ENCODE data around the gene OR10H3.
"Not testable (repeated sequence)": the region's sequence is repeated elsewhere in the genome, so short reads cannot be mapped to it uniquely, and the experiment has no call there.

Gene OR10H3

DNA sequence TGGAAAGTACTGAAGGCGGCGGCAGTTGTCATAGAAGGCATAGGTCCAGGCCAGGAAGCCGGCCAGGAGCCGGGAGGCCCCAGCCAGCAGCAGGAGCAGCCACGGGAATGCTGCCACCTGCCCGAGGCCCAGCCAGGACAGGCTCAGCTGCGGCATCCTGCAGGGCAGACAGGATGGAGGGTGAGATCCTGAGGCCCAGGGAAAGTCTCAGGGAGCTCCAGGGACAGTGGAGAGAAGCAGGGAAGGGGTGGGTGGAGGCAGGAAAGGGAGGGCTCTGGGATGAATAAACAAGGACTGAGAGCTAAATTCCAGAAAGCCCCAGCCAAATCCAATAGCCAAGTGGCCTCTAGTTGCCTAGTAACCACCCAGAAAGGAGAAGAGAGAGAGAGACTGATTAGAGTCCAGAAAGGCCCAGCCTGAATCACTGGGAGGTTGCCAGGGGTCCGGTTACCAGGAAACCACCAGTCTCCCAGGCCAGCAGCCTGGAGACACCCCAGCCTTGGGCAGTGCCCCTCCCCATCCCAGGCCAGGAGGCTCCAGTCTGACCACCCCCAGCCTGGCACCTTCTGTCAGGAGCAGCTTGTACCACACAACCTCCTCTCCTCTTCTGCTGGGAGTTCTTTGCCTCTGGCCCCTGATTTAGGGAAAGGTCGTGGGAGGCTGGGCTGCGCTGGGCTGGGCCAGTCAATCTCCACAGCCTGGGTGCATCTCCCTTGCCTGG is 42.1 kb downstream of the OR10H3 start:
- DNase-seq: no peak

DNA sequence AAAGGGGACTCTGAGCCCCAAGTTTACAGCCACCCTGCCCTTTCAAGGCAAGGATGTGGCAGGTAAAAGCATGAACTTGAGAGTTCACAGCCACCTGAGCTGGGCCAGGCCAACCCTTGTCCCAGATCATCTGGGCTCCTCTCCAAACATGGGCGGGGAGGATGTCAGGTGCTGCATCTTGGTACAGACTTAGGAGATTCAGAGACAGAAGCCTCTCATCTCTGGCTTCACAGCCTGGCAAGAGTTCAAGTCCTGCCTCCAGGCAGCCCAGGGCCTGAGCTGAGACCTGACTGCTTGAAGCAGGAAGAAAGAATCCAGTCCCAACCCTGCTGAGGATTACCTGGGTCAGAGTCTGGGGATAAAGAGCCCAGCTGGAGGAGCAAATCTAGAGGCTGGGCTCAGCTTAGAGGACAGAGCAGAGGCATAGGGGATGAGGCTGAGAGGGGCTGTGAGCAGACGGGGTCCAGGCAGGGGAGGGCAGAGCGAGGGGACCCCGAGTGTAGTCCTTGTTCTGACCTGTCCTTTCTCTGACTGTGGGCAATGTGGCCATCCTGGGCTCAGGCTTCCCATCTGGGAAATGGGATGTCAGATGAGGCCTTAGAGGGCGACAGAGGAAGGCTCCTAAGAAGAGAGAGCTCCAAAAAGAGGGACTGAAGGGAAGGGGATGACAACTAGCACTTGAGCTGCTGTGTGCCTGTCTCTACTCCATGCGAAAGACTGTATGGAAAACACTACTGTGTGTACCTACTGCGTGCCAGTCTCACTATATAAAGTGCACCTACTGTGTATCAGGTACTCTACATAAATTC is 43.0 kb downstream of the OR10H3 start:
- DNase-seq: no peak

DNA sequence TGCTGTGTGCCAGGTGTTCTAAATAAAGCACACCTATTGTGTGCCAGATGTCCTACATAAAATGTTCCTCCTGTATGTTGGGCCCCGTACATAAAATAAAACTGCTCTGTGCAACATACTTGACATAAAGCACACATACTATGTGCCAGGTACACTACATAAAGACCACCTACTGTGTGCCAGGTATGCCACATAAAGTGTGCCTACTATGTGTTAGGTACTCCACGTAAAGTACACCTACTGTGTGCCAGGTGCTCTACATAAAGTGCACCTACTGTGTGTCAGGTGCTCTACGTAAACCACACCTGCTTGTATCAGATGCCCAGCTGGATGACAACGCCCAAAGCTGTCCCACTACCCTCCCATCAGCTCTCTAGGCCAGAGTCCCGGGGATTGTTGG is 43.9 kb downstream of the OR10H3 start:
- no peak for DNase-seq

DNA sequence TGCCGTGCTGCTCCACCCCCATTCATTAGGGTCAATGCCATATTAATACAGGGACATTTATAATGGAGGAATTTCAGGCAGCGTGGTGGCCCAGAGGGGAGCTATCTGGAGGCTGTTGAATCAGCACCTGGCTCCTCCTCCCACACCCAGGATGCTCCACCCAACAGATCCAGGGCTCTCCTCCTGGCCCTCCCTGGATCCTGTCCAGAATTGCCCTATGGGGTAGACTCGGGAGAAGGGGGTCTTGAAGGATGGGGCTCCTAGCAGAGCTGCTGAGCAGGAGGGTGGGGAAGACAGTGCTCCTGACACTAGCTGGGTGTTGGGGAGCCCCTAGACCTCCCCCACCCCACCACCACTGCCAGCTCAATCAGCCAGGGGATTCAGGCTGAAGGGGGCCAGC is 44.4 kb downstream of the OR10H3 start:
- DNase-seq: no peak

DNA sequence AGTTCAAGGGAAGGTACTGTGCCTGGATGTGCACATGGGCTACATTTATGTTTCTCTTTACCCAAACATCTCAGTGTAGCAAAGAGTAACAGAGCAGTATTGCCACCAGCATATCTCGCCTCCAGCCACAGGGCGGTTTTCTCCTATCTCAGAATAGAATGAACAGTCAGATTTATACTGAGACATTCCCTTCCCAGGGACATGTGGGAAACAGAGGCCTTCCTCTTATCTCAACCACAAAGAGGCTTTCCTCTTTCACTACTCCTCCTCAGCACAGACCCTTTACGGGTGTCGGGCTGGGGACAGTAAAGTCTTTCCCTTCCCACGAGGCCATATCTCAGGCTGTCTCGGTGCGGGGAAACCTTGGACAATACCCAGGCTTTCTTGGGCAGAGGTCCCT is 45.1 kb downstream of the OR10H3 start:
- DNase-seq: not testable (repeated sequence)

DNA sequence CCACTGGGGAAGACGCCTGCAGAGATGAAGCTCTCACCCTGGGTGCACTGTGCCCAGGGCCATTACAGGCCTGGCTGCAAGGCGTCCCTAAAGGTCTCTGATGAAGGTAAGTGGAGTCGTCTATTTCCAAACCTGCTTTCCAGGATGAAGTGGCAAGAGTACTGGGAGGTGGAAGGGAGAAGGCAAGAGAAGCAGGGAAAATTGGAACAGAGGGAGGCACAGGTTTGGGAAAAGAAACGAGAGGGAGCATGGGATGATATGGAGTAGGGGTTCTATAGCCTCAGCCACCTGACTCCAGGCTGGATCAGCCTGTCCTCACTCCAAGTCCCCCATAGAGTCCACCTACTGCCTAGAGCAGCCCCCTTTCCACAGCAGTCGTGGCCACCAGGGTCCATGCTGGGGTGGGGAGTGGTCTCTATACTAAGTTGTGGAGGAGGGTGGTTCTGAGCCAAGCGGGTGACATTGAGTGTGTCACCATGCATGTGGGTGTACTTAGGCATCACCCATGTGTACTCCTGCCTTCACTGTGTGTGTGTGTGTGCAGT is 49.9 kb downstream of the OR10H3 start, which contains the start of gene OR10H5:
OR10H5 (plus strand) TSS at position 51 of the 545 bp plus-strand sequence. CDS start 6,388 bp downstream, outside the sequence.
- no peak for DNase-seq

DNA sequence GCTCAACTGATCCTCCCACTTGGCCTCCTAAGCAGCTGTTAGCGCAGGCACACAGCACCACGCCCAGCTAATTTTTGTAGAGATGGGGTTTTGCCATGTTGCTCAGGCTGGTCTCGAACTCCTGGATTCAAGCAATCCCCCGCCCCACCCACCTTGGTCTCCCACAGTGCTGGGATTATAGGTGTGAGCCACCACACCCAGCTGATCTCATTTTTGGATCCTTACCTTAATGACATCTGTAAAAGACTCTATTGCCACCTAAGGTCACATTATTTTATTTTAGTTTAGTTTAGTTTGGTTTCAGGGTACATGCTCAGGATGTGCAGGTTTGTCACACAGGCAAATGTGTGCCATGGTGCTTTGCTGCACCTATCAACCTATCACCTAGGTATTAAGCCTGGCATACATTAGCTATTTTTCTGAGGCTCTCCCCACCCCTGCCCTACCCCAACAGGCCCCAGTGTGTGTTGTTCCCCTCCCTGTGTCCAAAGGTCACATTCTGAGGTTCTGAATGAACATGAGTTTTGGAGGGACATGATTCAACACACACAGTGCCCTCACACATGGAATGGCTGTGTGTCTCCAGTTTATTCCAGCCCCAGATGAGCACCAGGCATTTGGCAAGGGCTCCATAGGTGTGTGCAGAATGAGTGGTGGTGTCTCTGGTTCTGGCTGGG is 50.9 kb downstream of the OR10H3 start:
- DNase-seq: no peak

DNA sequence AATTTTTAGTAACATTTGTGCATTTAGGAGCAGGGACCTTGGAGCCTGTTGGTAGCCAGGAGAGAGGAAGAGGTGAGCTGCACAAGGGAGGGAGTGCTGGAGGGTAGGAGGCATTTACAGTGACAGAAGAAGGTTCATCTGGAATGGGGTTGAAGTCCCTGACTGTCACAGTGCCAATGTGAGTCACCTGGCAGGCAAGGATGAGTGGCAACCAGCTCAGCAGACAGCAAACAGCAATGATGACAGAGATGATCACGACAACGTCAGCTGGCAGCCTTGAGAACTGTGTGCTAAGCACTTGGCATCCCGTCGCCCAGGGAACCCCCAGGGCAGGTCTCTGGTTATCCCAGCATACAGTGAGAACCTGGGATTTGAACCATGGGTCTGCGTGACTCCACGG is 52.3 kb downstream of the OR10H3 start:
- no peak for DNase-seq

Measured in activated CD4-positive, CD25-positive, alpha-beta regulatory T cell treated with anti-CD3 and anti-CD28 coated beads, Interleukin-2, amount 50 U/mL, for 72 hours (primary cell).